Measurements from ENCODE around the gene GPR18. TPM values are rescaled to one million over a fixed set of nuclear protein-coding genes. Genes with fewer than 3 reads are reported as not detected.

The GPR18 gene, protein sequence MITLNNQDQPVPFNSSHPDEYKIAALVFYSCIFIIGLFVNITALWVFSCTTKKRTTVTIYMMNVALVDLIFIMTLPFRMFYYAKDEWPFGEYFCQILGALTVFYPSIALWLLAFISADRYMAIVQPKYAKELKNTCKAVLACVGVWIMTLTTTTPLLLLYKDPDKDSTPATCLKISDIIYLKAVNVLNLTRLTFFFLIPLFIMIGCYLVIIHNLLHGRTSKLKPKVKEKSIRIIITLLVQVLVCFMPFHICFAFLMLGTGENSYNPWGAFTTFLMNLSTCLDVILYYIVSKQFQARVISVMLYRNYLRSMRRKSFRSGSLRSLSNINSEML
- not detected in 5 replicates for total RNA-seq (2022; extraction: Qiagen RNA extraction)

DNA sequence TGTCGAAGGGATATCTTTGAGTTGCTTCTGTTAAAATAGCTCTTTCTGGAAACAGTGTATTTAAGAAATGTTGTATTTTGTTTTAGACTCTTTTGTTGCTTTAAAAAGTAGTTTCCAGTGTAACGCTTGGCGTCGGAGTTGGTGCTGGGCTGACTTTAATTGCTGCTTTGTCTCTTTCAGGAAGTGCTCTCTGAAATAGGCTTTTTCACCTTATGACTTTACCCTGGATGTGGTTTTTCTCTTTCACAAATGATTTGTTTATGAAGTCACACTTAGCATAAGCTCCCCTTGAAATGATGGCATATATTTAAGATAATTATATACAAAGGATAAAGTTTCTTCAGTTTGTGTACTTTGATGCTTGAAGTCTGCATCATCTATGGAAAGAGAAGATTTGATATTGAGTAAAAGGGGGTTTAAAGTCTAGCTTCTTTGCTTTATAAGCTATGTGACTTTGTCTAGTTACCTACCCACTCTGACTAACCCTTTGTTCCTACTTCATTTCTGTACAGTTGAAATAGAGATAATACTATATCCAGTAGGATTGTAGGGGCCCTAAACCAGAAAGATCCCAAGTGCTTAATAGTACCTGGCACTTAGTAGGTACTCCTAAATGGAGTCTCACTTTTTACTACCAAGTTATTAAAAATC is at the start of gene GPR18:
Gene GPR18 (minus strand): TSS at position 170 of the 651 bp plus-strand sequence. CDS start 2,507 bp downstream, outside the sequence.

DNA sequence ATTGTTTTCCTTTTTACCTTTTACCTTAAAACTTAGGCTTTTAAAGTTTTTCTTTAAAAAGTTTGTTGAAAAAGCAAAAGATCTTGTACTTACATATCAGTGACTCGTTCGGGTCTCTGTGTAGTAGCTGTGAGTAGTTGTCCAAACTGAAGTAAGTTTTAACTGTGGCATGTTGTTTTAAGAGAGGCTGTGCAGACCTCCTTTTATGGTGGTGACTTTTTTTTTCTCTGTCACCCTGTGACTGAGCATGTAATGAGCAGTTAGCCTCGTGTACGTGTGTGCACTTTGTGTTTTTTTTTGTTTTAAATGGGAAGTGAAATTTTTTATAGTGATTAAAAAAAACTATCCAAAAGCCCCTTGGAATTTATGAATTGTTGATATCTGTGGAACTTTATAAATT is 49.1 kb upstream of the GPR18 start, which contains the start of gene GPR183:
Gene GPR183 (minus strand): TSS at position 153 of the 400 bp plus-strand sequence. CDS start 11,254 bp downstream, outside the sequence.

Other genes starting within 250 kb of the GPR18 start
- gene UBAC2, start 57.5 kb downstream of the GPR18 start, total RNA-seq (2022; extraction: Qiagen RNA extraction) = 61.5 to 65.8 TPM (median 64.6 TPM) in 5 replicates
- not detected in 5 replicates for gene GPR183, start 49.0 kb upstream of the GPR18 start, total RNA-seq (2022; extraction: Qiagen RNA extraction)
- gene TM9SF2, start 243.1 kb upstream of the GPR18 start, total RNA-seq (2022; extraction: Qiagen RNA extraction) = 54.0 to 61.2 TPM (median 59.3 TPM) in 5 replicates